ENCODE measurements around the gene KIAA1549. TPM values are rescaled to one million over a fixed set of nuclear protein-coding genes. Genes with fewer than 3 reads are reported as not detected.

The KIAA1549 gene
- total and polyA plus RNA-seq, 12 donors, result 0.49 to 2.1 (median 1.6) TPM

GRCh38 chr7:138796038-138796615 is 185.1 kb downstream of the KIAA1549 start:
- Histone ChIP-seq H3K9me3 (no peaks in the 10 kb centered on the region), H3K4me1 (no peaks in the 10 kb centered on the region), H3K36me3 (no peaks in the 10 kb centered on the region), H3K4me3 (no peak overlapping the region), H3K27me3 (peaks cover 0 to 34% (median 13%) of the 10 kb centered on the region in 7 donors), H3K27ac (no peak overlapping the region)
- intact Hi-C loops (cut with DNase I), result no loop called here
- 82 to 88% methylated on average over 9 of the region's 9 CpGs for WGBS, 2 donors
- DNase-seq, result no peak
- no peak for ATAC-seq
- TF ChIP-seq CTCF (IDR thresholded peaks at IDR 0.05), result no peak

GRCh38 chr7:138785587-138786437 is 195.4 kb downstream of the KIAA1549 start:
- H3K36me3 ChIP-seq, result no peaks in the 10 kb centered on the region
- TF ChIP-seq CTCF (IDR thresholded peaks at IDR 0.05), result no peak
- intact Hi-C loops (cut with DNase I), result no loop called here
- H3K4me3 ChIP-seq, result no peak overlapping the region
- ATAC-seq (no peak), DNase-seq (no peak)
- peaks cover 0 to 26% (median 11%) of the 10 kb centered on the region in 7 donors for H3K27me3 ChIP-seq
- 42 to 45% methylated on average over 10 of the region's 10 CpGs for WGBS, 2 donors
- H3K27ac ChIP-seq, result no peak overlapping the region
- no peaks in the 10 kb centered on the region for H3K4me1 ChIP-seq
- H3K9me3 ChIP-seq, result peaks cover 0 to 9% (median 0%) of the 10 kb centered on the region in 11 donors

- DNase-seq, result no peak
- intact Hi-C loops (cut with DNase I), result no loop called here
- Histone ChIP-seq H3K4me3 (no peak overlapping the region), H3K4me1 (no peaks in the 10 kb centered on the region), H3K27me3 (peaks cover 0 to 25% (median 11%) of the 10 kb centered on the region in 7 donors), H3K27ac (no peak overlapping the region), H3K36me3 (no peaks in the 10 kb centered on the region), H3K9me3 (peaks cover 0 to 9% (median 0%) of the 10 kb centered on the region in 11 donors)
- WGBS, 2 donors, result 53 to 62% methylated on average over 4 of the region's 4 CpGs
- no peak for ATAC-seq
- TF ChIP-seq CTCF (IDR thresholded peaks at IDR 0.05), result no peak
Observed at GRCh38 chr7:138784692-138785091, 196.5 kb downstream of the KIAA1549 start.

Other genes starting within 250 kb of the KIAA1549 start
- gene TMEM213, start 183.4 kb downstream of the KIAA1549 start, total RNA-seq, result not detected
- gene TMEM213, start 183.4 kb downstream of the KIAA1549 start, polyA plus RNA-seq, result not detected
- gene ATP6V0A4, start 183.2 kb downstream of the KIAA1549 start, total RNA-seq, result not detected
- not detected for gene ATP6V0A4, start 183.2 kb downstream of the KIAA1549 start, polyA plus RNA-seq
- 1 to 10 TPM; 1.8 to 5.8 (median 2.5) TPM for gene ZC3HAV1L, start 54.7 kb upstream of the KIAA1549 start, total RNA-seq
- gene ZC3HAV1L, start 54.7 kb upstream of the KIAA1549 start, polyA plus RNA-seq, result under 1 TPM; 0.39 to 0.95 TPM
- gene ZC3HAV1, start 128.3 kb upstream of the KIAA1549 start, total RNA-seq, result 10 to 100 TPM in 1 of 10 donors, 1 to 10 TPM in 9; 4.4 to 28.3 (median 6.7) TPM
- gene ZC3HAV1, start 128.3 kb upstream of the KIAA1549 start, polyA plus RNA-seq, result 1 to 10 TPM; 2.7 to 4.3 TPM
- gene UBN2, start 249.8 kb upstream of the KIAA1549 start, total RNA-seq, result 10 to 100 TPM; 12.6 to 27.0 (median 22.3) TPM
- 1 to 10 TPM; 1.3 to 4.6 TPM for gene UBN2, start 249.8 kb upstream of the KIAA1549 start, polyA plus RNA-seq